GM19240 (cell line): Measurements from ENCODE around the gene F5.
"Not testable (repeated sequence)": the region's sequence is repeated elsewhere in the genome, so short reads cannot be mapped to it uniquely, and the experiment has no call there.

Source experiments
- DNase-seq: peaks from one replicate; pipeline ENCODE4 v3.0.0; 2011; ENCODE audit warnings: low spot score; ENCODE audit not compliant: insufficient read length

F5 gene

DNA sequence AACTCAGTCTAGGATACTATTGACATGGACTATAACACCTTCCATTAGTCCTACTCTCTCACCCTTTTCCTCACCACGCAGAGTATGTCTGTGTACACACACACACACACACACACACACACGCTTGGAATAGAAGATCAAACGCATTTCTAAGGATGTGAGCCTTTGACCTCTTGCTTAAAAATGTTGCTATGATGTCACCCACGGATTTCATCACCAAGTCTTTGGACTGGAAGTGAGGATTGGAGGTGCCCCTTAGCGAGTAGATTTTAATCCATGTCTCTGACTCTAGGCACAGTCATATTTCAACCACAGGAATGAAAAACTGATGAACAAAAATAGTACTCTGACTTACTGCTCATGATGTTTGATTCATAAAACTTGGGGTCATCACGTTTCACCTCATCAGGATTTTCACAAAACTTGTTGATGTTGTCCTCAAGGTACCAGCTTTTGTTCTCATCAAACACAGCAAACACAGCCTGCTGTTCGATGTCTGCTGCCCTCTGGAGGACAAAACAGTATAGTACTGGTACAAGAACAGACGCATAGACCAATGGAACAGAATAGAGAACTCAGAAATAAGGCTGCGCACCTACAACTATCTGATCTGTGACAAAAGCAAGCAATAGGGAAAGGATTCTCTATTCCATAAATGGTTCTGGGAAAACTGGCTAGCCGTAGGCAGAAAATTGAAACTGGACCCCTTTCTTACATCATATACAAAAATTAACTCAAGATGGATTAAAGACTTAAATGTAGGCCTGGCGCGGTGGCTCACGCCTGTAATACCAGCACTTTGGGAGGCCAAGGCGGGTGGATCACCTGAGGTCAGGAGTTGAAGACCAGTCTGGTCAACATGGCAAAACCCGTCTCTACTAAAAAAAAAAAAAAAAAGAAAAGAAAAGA, 39.9 kb downstream of the F5 start:
- DNase-seq: no peak

DNA sequence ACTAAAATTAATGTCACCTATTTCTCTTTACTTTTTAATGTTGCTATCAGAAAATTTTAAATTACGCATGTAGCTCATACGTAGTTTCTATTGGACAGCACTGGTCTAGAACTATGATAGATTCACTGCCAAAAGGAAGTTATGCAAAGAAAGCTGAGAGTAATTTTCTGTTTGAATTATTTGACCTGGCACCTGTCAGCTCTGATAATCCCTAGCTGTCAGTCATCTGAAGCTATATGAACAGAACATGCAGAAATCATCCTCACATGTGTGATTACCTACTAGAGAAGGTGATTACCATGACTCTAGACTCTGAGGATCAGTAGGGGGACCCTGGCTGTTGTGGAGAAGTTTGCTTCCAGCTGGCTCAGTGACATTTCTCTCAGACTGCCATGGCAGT, 40.8 kb downstream of the F5 start:
- DNase-seq: no peak

DNA sequence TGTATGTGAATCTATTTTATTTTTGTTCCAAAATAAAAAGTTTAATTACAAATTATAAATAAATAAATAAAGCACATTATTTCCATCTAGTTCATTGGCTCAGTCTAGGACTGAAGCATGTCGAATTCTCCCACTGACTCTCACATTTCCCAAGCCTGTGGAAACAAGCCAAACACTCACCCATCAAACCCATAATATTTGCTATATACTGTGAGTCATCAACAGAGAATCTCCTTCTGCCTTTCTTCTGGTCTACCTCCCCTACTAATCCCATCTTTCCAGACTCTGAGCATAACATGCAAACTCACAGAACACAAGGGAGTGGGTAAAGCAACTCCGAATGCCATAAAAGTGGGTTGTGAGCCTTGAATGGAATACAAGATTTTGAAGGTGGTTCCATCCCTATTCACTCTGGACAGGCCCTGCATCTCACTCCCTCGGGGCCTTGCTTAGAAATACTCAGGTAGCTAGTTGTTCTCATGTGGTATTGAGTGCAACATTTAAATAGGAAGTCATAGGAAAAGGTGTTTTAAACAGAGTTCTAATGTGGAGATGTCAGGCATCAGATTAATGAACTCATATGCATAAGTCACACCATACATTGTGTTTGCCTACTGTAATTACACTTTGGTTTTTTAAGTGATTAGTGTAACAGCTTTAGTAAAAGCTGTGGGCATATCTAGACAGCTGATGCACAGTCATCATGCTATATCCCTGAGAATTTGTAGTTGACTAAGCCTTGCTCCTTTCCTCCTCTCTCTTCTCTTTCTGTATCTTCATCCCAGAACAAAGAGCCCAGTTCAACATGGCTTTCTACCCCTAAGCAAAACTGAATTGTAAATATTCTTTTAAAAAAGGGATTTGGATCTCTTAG, 47.0 kb downstream of the F5 start:
- DNase-seq: no peak

DNA sequence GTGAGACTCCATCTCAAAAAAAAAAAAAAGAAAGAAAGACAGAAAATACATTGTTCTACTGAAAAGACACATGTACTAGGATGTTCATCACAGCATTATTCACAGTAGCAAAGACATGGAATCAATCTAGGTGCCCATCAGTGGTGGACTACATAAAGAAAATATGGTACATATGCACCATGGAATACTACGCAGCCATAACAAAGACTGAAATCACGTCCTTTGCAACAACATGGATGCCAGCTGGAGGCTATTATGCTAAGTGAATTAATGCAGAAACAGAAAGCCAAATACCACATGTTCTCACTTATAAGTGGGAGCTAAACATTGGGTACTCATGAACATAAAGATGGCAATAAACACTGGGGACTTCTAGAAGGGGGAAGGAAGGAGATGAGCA, 51.6 kb downstream of the F5 start:
- DNase-seq: no peak

DNA sequence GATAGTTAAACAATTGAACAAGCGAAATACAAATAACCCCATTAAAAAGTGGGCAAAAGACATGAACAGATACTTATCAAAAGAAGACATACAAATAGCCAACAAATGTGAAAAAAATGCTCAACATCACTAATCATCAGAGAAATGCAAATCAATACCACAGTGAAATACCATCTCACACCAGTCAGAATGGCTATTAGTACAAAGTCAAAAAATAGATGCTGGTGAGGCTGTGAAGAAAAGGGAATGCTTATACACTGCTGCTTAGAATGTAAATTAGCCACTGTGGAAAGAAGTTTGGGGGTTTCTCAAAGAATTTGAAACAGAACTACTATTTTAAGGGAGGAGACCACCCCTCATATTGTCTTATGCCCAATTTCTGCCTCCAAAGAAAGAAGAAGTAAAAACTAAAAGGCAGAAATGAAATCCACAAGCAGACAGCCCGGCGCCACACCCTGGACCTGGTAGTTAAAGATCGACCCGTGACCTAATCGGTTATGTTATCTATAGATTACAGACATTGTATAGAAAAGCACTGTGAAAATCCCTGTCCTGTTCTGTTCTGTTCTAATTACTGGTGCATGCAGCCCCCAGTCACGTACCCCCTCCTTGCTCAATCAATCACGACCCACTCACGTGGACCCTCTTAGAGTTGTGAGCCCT, 52.6 kb downstream of the F5 start:
- DNase-seq: not testable (repeated sequence)

DNA sequence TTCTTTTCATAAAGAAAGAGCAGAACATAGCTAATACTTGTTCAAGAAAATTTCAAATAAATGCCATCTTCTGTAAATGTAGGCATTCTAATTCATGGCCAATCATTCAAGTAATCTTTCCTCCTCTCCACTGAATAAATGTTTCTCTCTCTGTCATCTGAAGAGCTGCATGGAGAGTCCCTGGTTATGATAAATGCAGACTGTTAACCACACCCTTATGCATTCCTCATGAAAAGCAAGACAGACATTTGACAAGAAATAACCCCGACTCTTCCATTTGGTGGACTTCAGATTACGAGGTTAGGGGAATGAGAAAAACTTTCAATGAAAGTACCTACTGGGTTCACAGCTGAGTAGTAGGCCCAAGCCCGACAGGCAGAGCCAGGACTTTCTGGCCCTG, 55.8 kb downstream of the F5 start:
- no peak for DNase-seq

DNA sequence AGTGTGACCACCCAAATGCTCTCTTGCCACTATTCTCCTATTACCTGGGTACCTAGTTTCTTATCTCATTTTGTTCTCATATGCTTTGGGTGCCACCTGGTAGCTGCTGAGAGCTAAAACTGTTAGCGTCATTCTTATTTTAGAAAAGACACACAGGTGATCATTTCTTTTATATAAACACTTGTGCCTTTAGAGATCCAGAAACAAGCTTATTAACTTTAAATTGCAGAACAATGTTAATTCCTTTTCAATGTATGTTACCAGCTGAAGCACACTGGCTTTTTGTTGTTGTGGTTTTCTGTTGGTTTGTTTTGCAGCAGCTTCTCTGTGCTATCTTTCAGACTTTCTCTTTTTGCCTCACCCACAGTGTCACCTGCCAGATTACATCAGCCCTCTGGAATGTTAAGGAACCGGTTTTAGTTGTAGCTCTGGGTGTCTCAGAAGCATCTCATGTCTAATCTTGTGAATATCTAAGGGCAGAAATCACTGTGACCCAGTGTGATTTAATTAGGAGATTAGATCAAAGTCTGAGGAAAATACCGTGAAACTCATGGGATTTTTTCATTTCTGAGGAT, 57.1 kb downstream of the F5 start:
- no peak for DNase-seq

DNA sequence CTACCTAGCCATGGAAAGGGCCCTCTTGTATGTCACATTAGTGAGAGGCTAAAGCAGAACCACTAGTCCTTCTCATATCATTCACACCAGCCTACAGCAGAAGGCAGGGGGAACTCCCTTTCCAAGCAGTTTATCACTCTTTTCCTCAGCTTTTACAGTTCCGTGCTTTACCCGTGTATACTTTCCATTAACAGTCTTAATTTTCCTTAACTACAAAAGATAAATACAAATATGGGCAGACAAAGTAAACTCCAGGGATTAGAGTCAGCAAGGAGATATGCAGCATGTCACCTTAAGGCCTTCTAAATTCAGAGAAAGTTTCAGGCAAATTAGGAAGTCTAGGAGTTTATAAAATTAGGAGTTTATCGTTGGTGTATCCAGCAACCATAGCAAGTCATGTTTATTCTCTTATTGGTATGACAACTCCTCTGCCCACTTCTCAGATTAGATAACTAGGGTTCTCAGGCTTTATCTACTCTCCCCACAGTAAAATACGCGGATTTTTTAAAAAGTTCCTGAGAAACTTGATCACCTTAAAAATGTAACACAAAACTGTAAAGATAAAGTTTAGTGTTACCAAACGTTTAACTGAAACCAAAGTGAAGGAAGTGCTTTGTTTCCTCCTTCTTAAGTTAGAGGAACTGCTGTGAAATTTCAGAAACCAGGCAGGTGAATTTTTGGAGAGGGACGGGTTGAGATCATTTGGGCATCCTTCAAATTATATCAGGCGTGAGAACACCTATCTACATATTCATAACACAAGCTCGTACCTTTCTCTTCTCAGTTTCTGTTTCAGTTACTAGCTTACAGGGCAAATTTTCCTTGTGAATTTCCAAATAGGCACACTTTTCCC, 57.8 kb downstream of the F5 start:
- DNase-seq: no peak

DNA sequence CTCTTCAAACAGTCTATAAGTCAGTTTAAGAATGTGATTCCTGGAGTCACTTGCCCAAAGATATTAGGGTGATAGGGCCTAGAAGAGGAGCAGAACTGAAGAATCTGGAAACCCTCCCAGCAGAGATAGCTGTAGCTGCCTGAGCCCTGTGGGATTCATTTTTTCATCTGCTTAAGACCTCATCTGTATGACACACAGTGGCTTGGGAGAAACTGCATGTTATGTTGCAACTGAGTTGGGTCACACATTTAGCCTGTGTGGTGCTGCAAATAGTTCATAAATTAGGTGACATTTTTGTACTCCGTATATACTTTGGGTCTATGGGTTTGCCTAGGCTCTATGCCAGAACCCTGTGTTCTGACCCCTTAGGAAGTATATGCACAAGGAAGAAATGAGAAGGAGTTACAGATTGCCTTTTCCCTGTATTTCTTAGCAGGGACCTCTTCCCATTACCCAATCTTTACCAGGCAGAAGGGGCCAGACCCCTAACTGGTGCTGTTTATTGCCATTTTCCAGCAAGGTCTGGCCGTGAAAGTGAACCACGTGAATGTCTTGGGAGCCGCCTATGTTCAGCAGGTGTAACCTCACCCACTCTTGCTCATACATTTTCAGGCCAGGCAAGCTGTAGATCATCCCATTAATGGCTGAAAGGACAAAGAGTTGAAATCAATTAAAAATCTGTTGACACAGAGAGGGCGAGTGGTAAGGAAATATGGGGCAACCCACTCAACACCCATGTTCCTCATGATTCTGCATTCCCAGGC, 58.6 kb downstream of the F5 start:
- DNase-seq: no peak

DNA sequence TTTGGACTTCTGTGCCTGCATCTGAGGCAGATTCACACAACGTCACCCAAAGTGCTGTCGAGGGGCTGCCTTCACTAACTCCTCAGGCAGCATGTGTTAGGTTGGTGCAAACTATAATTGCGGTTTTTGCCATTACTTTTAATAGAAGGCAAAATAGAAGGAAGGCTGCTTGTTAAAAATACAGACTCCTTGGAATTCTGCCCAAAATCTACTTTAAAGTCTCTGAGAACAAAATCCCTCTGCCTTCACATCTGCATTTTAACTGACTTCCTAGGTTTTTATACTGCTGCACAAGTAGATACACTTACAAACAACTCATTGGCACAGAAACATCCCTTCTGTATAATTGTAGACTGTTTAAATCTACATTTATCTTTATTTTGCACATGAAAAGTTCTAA, 59.3 kb downstream of the F5 start:
- DNase-seq: no peak

DNA sequence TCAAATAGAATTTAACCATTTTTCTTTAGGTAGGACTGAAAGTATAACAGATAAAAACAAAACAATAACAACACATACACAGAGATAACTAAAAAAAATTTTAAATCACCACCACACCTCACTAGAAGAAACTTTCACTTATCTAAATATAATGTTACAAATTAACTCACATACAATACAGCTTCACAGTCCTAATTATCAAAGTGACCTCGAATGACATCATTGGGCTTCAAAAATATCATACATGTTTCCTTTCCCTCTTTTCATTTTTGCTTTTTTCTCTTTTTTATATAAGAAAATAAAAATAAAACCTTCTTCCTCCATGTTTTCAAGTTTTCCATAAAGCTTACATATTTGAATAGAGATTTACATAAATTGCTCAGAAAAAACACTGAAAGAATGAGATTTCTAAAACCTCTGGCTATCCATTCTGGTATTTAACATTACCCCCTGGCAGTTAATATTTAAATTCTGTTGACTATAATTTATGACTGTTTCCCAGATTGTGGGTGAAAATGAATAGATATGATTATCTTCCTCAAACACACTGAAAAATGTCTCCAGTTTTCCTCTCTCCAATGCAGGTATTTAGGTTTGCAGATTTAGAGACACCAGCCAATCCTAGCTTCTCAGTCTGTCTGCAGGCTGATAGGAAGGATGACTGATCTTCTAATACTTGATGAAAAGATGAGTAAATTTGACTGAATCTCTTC, 60.0 kb downstream of the F5 start:
- DNase-seq: no peak

DNA sequence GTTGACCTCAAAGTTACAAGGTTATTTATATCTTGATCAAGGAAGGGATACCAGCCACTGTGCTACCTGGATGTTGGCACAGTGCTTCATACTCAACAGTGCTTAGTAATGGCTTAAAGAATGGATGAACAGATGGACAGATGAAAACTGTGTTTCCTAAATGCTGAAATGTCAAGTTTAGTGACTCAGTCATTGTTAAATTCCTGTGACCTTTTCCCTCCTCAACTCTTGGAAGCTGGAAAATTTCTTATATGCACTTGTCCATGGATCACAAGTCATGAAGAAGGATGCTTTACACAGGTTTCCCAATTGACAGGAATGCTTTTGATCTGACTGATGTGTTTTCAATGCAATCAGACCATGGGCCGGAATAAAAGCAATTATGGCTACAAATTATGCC, 60.9 kb downstream of the F5 start:
- DNase-seq: no peak

DNA sequence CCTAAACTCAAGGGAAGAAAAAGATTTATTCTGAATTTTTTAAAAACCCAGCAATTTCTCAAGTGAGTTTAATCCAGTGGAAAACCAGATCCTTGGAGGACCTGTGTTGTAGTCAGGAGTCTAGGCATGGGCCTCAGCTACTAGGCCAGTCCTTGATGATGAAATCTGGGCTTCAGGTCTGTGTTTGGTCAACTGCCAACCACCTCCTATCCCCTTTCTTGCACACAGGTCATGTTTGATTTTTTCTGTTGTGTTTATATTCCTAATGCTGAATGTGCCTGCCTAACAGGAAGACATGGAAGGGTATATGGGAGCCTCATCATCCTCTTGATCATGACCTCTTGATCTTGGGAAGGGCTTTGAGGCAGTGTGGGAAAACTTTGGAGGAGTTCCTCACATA, 62.4 kb downstream of the F5 start:
- no peak for DNase-seq

DNA sequence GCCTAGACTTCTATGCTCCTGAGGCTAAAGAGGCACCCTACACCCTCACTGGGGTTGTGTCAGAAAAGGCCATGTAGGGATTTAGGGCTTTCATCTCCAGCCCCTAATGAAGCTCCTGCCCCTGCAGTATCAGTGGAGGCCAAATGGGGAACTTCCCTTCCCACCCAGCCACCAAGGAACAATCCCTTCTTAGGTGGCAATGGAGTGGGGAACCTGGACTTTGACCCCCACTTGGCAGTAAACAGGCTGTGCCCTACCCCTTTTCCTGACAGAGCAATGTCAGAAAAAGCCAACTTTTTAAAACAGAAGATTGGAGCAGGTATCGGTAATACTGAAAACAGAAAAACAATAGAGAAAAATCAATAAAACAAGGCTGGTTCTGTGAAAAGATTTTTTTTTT, 65.1 kb downstream of the F5 start:
- no peak for DNase-seq

DNA sequence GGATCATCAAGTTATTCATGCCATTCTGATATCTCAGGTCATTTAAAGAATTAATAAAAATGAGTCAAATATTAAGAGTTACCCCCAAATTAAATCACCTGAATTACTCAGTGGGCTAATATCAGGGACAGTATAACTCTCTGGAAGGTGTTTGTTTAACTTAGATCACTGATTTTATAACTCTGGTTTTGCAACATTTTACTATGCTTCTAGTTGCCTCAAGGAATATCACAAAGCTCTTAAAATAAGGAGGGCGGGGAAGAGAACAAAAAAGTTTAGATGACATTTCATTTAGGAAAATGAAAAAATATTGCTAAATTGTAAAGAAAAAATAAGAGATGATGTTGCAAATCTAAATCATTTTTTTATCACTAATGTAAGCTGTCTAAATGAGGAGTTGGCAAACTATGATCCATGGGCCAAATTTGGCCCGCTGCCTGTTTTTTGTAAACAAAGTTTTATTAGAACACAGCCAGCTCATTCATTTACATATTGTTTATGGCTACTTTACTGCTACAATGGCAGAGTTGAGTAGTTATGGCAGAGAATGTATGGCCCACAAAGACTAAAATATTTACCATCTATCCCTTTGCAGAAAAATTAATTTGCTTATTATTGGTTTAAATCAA, 68.6 kb downstream of the F5 start:
- DNase-seq: no peak

DNA sequence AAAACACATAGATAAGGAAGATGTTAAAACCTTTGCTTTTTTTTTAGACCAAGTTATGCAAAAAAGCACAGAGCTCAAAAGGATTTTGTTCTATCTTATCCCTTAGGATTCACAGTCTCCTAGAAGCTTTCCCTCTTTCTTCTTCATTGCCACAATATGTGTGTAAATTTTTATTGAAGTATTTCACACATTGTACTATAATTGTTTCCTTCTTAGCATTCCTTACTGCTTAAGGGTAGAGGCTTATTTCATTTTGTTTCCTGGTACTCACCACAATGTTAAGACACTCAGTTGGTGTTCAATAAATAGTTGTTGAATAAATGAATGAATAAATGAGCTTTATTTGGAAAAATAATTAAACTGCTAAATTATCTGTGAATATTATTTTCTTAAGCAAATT, 70.6 kb downstream of the F5 start:
- no peak for DNase-seq

DNA sequence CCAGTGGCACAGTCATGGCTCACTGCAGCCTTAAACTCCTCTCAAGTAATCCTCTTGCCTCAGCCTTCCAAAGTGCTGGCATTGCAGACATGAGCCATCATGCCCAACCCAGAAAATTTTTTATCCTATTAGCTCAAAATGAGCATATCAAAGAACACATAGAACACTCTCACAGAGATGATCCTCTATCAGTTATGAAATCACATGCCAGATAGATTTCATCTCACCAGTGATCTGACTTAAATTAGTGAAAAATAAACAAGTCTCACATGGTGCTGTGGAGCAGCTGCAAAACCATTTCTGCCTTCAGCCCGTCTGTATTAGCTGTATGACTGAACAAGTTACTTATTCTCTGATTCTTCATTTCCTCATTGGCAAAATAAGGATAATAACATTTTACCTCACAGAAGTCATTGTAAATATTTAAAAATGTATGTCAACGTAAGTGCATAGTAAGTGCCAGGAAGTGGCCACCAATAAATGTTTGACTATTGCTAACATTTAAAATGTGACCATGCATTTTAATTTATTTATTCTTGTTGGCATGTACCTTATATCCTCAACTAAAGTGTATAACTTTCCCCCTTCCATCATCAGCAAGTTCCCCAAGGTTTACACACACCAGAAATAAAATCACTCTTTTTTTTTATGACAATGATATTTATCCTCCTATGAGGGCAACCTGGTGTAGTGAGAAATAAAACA, 71.6 kb downstream of the F5 start:
- no peak for DNase-seq

DNA sequence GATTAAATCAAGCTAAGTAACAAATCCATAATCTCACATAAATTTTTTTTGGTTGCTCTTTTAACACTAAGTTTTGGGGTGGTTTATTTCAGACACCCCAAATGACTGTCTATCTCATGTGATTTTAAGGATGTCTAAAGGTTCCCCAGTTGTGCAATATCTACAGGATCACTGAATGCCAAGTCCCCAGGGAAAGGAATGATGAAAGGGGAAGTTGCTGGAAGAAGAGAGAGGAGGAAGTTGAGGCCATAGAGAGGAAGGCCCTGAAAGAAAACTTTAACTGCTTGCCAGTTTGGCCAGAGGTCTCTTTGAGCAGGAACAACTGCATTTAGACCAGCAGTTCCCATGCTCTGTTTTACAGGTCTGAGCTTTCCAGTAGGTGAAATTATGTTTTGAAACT, 73.1 kb downstream of the F5 start:
- no peak for DNase-seq
